Endothelial cell of umbilical vein (primary cell): ENCODE results near the gene UBE2H. TPM values are rescaled to one million over a fixed set of nuclear protein-coding genes. Genes with fewer than 3 reads are reported as not detected.

Experiments
- BruUV-seq: library from RNA; stranded (reverse); fragments of 400-500 nt; replicated peaks from 2 replicates; lab custom pipeline; 2021; lab: Mats Ljungman, UMichigan
- CTCF ChIA-PET: fragments of 300-600, 350-600 bp; sonication (Branson Sonifier 250); formaldehyde crosslinking; loops from one replicate; lab custom pipeline; 2021; ENCODE audit warnings: antibody characterized with exemption, inconsistent platforms; lab: Charles Lee
- POLR2A ChIA-PET: fragments of 300-600, 350-600 bp; sonication (Branson Sonifier 250); formaldehyde crosslinking; loops from one replicate; lab custom pipeline; 2021; ENCODE audit warnings: antibody characterized with exemption, inconsistent platforms; lab: Charles Lee
- DNase-seq: peaks from one replicate; pipeline ENCODE4 v3.0.0-alpha.2; 2011; ENCODE audit warnings: low read depth, low spot score
- FAIRE-seq: peaks from 2 replicates; lab custom pipeline; 2011; peaks lifted over from hg19 to GRCh38; lab: Jason Lieb, UNC
- H2AFZ ChIP-seq: 2 replicates; pipeline ENCODE4 v1.6.0; 2012; ENCODE audit warnings: low read depth, low read length, control low read depth, inconsistent platforms
- H3K27ac ChIP-seq: 2 replicates; pipeline ENCODE4 v1.5.1; 2011; ENCODE audit warnings: low read depth, mild to moderate bottlenecking, control low read depth, low read length, moderate library complexity; ENCODE audit not compliant: insufficient read depth
- H3K27me3 ChIP-seq, 2 experiments: 2 replicates each; pipeline versions ENCODE4 v1.6.0 to v1.6.1; 2011; ENCODE audit warnings: low read length in 2 of 2, mixed read lengths in 1 of 2; ENCODE audit not compliant: control insufficient read depth in 2 of 2, insufficient read depth in 2 of 2
- H3K36me3 ChIP-seq, 2 experiments: 2 replicates in 1 of 2; 3 replicates in 1 of 2; pipeline ENCODE4 v1.5.1; 2011; ENCODE audit warnings: low read length in 2 of 2, mild to moderate bottlenecking in 1 of 2, moderate library complexity in 1 of 2; ENCODE audit not compliant: control insufficient read depth in 2 of 2, insufficient read depth in 2 of 2; ENCODE audit errors: extremely low read depth in 1 of 2
- H3K4me1 ChIP-seq: 3 replicates; pipeline ENCODE4 v1.5.1; 2011; ENCODE audit warnings: mild to moderate bottlenecking, low read length; ENCODE audit not compliant: control insufficient read depth, insufficient read depth; ENCODE audit errors: extremely low read depth
- H3K4me2 ChIP-seq: 2 replicates; pipeline ENCODE4 v1.6.1; 2011; ENCODE audit warnings: low read length, control low read depth, mixed read lengths; ENCODE audit not compliant: insufficient read depth
- H3K4me3 ChIP-seq, 3 experiments: fragments of 200-600 bp in 1 of 3; sonication (generic), shearing (Covaris generic) in 1 of 3; replicated peaks in 1 of 3; 2 replicates each; pipeline ENCODE4 v1.5.1; 2011 to 2016; ENCODE audit warnings: control low read depth in 3 of 3, low read length in 3 of 3, mild to moderate bottlenecking in 2 of 3, inconsistent platforms in 1 of 3, low read depth in 1 of 3, moderate library complexity in 1 of 3; ENCODE audit not compliant: insufficient read depth in 1 of 3
- H3K79me2 ChIP-seq: 2 replicates; pipeline ENCODE4 v1.6.0; 2012; ENCODE audit warnings: low read length, inconsistent platforms; ENCODE audit not compliant: control insufficient read depth, insufficient read depth
- H3K9ac ChIP-seq: replicated peaks from 2 replicates; pipeline ENCODE3; 2011; ENCODE audit warnings: low read length, control low read depth; ENCODE audit not compliant: insufficient read depth; ENCODE audit errors: extremely low read depth
- H3K9me1 ChIP-seq: replicated peaks from 3 replicates; pipeline ENCODE4 v1.6.0; 2011; ENCODE audit warnings: mild to moderate bottlenecking, low read length; ENCODE audit not compliant: control insufficient read depth, insufficient read depth; ENCODE audit errors: extremely low read depth
- H3K9me3 ChIP-seq: replicated peaks from 2 replicates; pipeline ENCODE4 v1.5.1; 2012; ENCODE audit warnings: low read length, inconsistent platforms; ENCODE audit not compliant: control insufficient read depth, insufficient read depth
- H4K20me1 ChIP-seq: replicated peaks from 2 replicates; pipeline ENCODE3; 2011; ENCODE audit warnings: mild to moderate bottlenecking, low read length; ENCODE audit not compliant: control insufficient read depth, insufficient read depth; ENCODE audit errors: extremely low read depth
- EZH2 ChIP-seq: IDR thresholded peaks from 2 replicates; pipeline ENCODE4 v1.6.1; 2012; ENCODE audit warnings: borderline replicate concordance, low read depth, mild to moderate bottlenecking, moderate library complexity, low read length, inconsistent platforms; ENCODE audit not compliant: severe bottlenecking
- FOS ChIP-seq: IDR thresholded peaks from 2 replicates; pipeline ENCODE4 v1.6.1; 2011; ENCODE audit warnings: mild to moderate bottlenecking, low read length, moderate library complexity, borderline replicate concordance; ENCODE audit not compliant: insufficient read depth
- GATA2 ChIP-seq: IDR thresholded peaks from 2 replicates; pipeline ENCODE4 v1.7.0; 2011; ENCODE audit warnings: low read depth, mild to moderate bottlenecking, moderate library complexity, mixed read lengths, low read length; ENCODE audit not compliant: insufficient read length, insufficient read depth
- JUN ChIP-seq: IDR thresholded peaks from 2 replicates; pipeline ENCODE4 v1.6.1; 2011; ENCODE audit warnings: borderline replicate concordance, low read depth; ENCODE audit not compliant: insufficient read length, insufficient read depth
- MAX ChIP-seq: IDR thresholded peaks from 2 replicates; pipeline ENCODE4 v1.6.1; 2011; ENCODE audit not compliant: insufficient read depth, insufficient read length
- MYC ChIP-seq: IDR thresholded peaks from one replicate; pipeline ENCODE4 v1.6.1; 2011; ENCODE audit warnings: mild to moderate bottlenecking, low read depth, low read length
- dilution Hi-C: fragments of 300-500 bp; cut with MboI; formaldehyde crosslinking; loops from one replicate; pipeline ENCODE4 v1.15.0; 2019; ENCODE audit warnings: low sequenced_read_pairs; ENCODE audit not compliant: extremely low pct_ligation_motif_present
- intact Hi-C: fragments of 100-400 bp; cut with micrococcal nuclease; formaldehyde crosslinking; loops from one replicate; pipeline ENCODE4 v1.10.0; 2022
- polyA plus RNA-seq, 4 experiments: library from polyadenylated mRNA; depleted of rRNA in 3 of 4; stranded (reverse) in 3 of 4; unstranded in 1 of 4; fragments of >200 nt; gene quantifications; 2 replicates each; pipeline versions ENCODE4 v1.2.1 to v1.2.3, GENCODE V29; 2011 to 2012; ENCODE audit warnings: missing spikeins in 1 of 4
- total RNA-seq: library from RNA; stranded (reverse); gene quantifications from 2 replicates; pipeline ENCODE4 v1.2.3, GENCODE V29; 2021
- TF ChIP-seq, protein P1 (sequence below), 2 donors: IDR thresholded peaks; 1 replicate in 1 of 2; 2 replicates in 1 of 2; pipeline ENCODE4 v1.5.1; 2011; ENCODE audit warnings: low read length in 2 of 2, mild to moderate bottlenecking in 2 of 2, moderate library complexity in 2 of 2, control low read depth in 1 of 2, inconsistent platforms in 1 of 2, low read depth in 1 of 2; ENCODE audit not compliant: insufficient read depth in 1 of 2; ENCODE audit errors: extremely low read depth in 1 of 2

Gene UBE2H
- total and polyA plus RNA-seq, 2 donors (not counting 3 experiments of a cell fraction or from before 2014, with no cell fraction given) = 51.7 to 90.1 TPM

GRCh38 chr7:129790136-129790535 lies 162.6 kb downstream of the UBE2H start:
- intact Hi-C loops = no loop called here
- H3K36me3 ChIP-seq = no peaks in the 10 kb centered on the region
- ChIA-PET POLR2A (no interaction called here), CTCF (no interaction called here)
- H3K9me1 ChIP-seq = no peaks in the 10 kb centered on the region
- peaks cover 31 to 33% of the 10 kb centered on the region in 2 experiments for H3K27me3 ChIP-seq
- dilution Hi-C loops = no loop called here
- H3K4me2 ChIP-seq = no peak overlapping the region
- FAIRE-seq (no peak), DNase-seq (no peak)
- H3K4me1 ChIP-seq = no peaks in the 10 kb centered on the region
- H3K9me3 ChIP-seq = no peaks in the 10 kb centered on the region
- BruUV-seq = no TSS peak
- no peak overlapping the region for H3K4me3 ChIP-seq
- H4K20me1 ChIP-seq = no peaks in the 10 kb centered on the region
- no peaks in the 10 kb centered on the region for H3K79me2 ChIP-seq
- no peak overlapping the region for H3K9ac ChIP-seq
- no peak overlapping the region for H2AFZ ChIP-seq
- TF ChIP-seq JUN (no peak), GATA2 (no peak)
- H3K27ac ChIP-seq = no peak overlapping the region

GRCh38 chr7:129789652-129790051 lies 163.1 kb downstream of the UBE2H start:
- Histone ChIP-seq H3K9me1 (no peaks in the 10 kb centered on the region), H3K36me3 (no peaks in the 10 kb centered on the region), H3K27ac (no peak overlapping the region), H3K27me3 (peaks cover 35 to 38% of the 10 kb centered on the region in 2 experiments), H3K4me1 (no peaks in the 10 kb centered on the region), H3K9me3 (no peaks in the 10 kb centered on the region), H3K9ac (no peak overlapping the region), H4K20me1 (no peaks in the 10 kb centered on the region), H3K4me2 (no peak overlapping the region), H2AFZ (no peak overlapping the region), H3K4me3 (no peak overlapping the region), H3K79me2 (no peaks in the 10 kb centered on the region)
- TF ChIP-seq MYC (no peak), MAX (no peak), FOS (no peak), EZH2 (no peak), GATA2 (peak; percentile 59)
- TF ChIP-seq, protein P1, sequence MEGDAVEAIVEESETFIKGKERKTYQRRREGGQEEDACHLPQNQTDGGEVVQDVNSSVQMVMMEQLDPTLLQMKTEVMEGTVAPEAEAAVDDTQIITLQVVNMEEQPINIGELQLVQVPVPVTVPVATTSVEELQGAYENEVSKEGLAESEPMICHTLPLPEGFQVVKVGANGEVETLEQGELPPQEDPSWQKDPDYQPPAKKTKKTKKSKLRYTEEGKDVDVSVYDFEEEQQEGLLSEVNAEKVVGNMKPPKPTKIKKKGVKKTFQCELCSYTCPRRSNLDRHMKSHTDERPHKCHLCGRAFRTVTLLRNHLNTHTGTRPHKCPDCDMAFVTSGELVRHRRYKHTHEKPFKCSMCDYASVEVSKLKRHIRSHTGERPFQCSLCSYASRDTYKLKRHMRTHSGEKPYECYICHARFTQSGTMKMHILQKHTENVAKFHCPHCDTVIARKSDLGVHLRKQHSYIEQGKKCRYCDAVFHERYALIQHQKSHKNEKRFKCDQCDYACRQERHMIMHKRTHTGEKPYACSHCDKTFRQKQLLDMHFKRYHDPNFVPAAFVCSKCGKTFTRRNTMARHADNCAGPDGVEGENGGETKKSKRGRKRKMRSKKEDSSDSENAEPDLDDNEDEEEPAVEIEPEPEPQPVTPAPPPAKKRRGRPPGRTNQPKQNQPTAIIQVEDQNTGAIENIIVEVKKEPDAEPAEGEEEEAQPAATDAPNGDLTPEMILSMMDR (IDR thresholded peaks at IDR 0.05; ENCODE audit: extremely low read depth in 1 of 2, insufficient read depth in 1 of 2, low read depth in 1 of 2, low read length in 2 of 2) = no peak
- no TSS peak for BruUV-seq
- DNase-seq (no peak), FAIRE-seq (no peak)
- ChIA-PET CTCF (interaction anchor here (1.7 kb wide), 1 partner anchor 10 kb away, joined by 5 read pairs; no protein-coding TSS in a partner anchor), POLR2A (no interaction called here)
- dilution Hi-C loops (no loop called here), intact Hi-C loops (no loop called here)
